ENCODE measurements around the gene KCNS3. TPM values are rescaled to one million over a fixed set of nuclear protein-coding genes. Genes with fewer than 3 reads are reported as not detected.
A peak's percentile ranks its signal among the peaks of the same experiment; 100 is the strongest.

The KCNS3 gene
- 1 to 10 TPM; 5.4 to 9.9 (median 7.7) TPM for polyA plus RNA-seq (ENCODE audit: insufficient read length in 3 of 3)
- long read RNA-seq, donor 1, partial matches to known transcripts, result 0 of 3 reads
- long read RNA-seq, donor 1, other reads (novel, unspliced or antisense), result 0 of 3 reads
- long read RNA-seq, donor 2, partial matches to known transcripts, result 0 of 2 reads
- long read RNA-seq, donor 2, other reads (novel, unspliced or antisense), result 0 of 2 reads
- long read RNA-seq, donor 3, partial matches to known transcripts, result 0 of 2 reads
- long read RNA-seq, donor 3, other reads (novel, unspliced or antisense), result 0 of 2 reads
- long read RNA-seq, donor 4, partial matches to known transcripts, result 0 of 4 reads
- long read RNA-seq, donor 4, other reads (novel, unspliced or antisense), result 0 of 4 reads
- long read RNA-seq, donor 5, result 0 reads
- long read RNA-seq, donor 6, result 0 reads
- long read RNA-seq, donor 7, partial matches to known transcripts, result 0 of 3 reads
- long read RNA-seq, donor 7, other reads (novel, unspliced or antisense), result 0 of 3 reads
- long read RNA-seq, donor 8, transcript KCNS3-201 (3 exons, 2,333 nt), result major isoform, 6 of 6 reads
- long read RNA-seq, donor 8, partial matches to known transcripts, result 0 of 6 reads
- long read RNA-seq, donor 8, other reads (novel, unspliced or antisense), result 0 of 6 reads
- long read RNA-seq, donor 9, partial matches to known transcripts, result 0 of 3 reads
- long read RNA-seq, donor 9, other reads (novel, unspliced or antisense), result 0 of 3 reads
- long read RNA-seq, donor 10, partial matches to known transcripts, result 0 of 1 reads
- long read RNA-seq, donor 10, other reads (novel, unspliced or antisense), result 0 of 1 reads
- long read RNA-seq, donor 11, partial matches to known transcripts, result 0 of 2 reads
- long read RNA-seq, donor 11, other reads (novel, unspliced or antisense), result 0 of 2 reads
- long read RNA-seq, donor 12, partial matches to known transcripts, result 0 of 1 reads
- long read RNA-seq, donor 12, other reads (novel, unspliced or antisense), result 0 of 1 reads
- long read RNA-seq, donor 13, transcript KCNS3-201 (3 exons, 2,333 nt), result major isoform, 5 of 5 reads
- long read RNA-seq, donor 13, partial matches to known transcripts, result 0 of 5 reads
- long read RNA-seq, donor 13, other reads (novel, unspliced or antisense), result 0 of 5 reads
- long read RNA-seq, donor 14, partial matches to known transcripts, result 0 of 3 reads
- long read RNA-seq, donor 14, other reads (novel, unspliced or antisense), result 0 of 3 reads
- long read RNA-seq, donor 15, partial matches to known transcripts, result 0 of 1 reads
- long read RNA-seq, donor 15, other reads (novel, unspliced or antisense), result 0 of 1 reads
- long read RNA-seq, donor 16, transcript KCNS3-201 (3 exons, 2,333 nt), result major isoform, 5 of 5 reads
- long read RNA-seq, donor 16, partial matches to known transcripts, result 0 of 5 reads
- long read RNA-seq, donor 16, other reads (novel, unspliced or antisense), result 0 of 5 reads

GRCh38 chr2:17878281-17879136 is at the start of gene KCNS3:
TSS of gene KCNS3 (plus strand) at chr2:17878667. CDS start at chr2:17931009, 52,342 bp downstream.
- DNase-seq (ENCODE audit: extremely low read depth in 1 of 11, low read depth in 9 of 11, low spot score in 4 of 11), result peak in 5 of 11 donors; percentile 20 to 35 (median 26)

GRCh38 chr2:17830053-17831034 is 48.1 kb upstream of the KCNS3 start:
- peak; percentile 41 to 77 (median 69) for DNase-seq (ENCODE audit: extremely low read depth in 1 of 11, low read depth in 9 of 11, low spot score in 4 of 11)

GRCh38 chr2:17835516-17835915 is 43.0 kb upstream of the KCNS3 start:
- no peak for DNase-seq (ENCODE audit: extremely low read depth in 1 of 11, low read depth in 9 of 11, low spot score in 4 of 11)

GRCh38 chr2:17839959-17840358 is 38.5 kb upstream of the KCNS3 start:
- no peak for DNase-seq (ENCODE audit: extremely low read depth in 1 of 11, low read depth in 9 of 11, low spot score in 4 of 11)

- no peak for DNase-seq (ENCODE audit: extremely low read depth in 1 of 11, low read depth in 9 of 11, low spot score in 4 of 11)
Observed at GRCh38 chr2:17843457-17843856, 35.0 kb upstream of the KCNS3 start.

- no peak for DNase-seq (ENCODE audit: extremely low read depth in 1 of 11, low read depth in 9 of 11, low spot score in 4 of 11)
Observed at GRCh38 chr2:17845806-17846205, 32.7 kb upstream of the KCNS3 start.

GRCh38 chr2:17846676-17847075 is 31.8 kb upstream of the KCNS3 start:
- DNase-seq (ENCODE audit: extremely low read depth in 1 of 11, low read depth in 9 of 11, low spot score in 4 of 11), result no peak

GRCh38 chr2:17847236-17847635 is 31.2 kb upstream of the KCNS3 start:
- no peak for DNase-seq (ENCODE audit: extremely low read depth in 1 of 11, low read depth in 9 of 11, low spot score in 4 of 11)

- no peak for DNase-seq (ENCODE audit: extremely low read depth in 1 of 11, low read depth in 9 of 11, low spot score in 4 of 11)
Observed at GRCh38 chr2:17849275-17849674, 29.2 kb upstream of the KCNS3 start.

- no peak for DNase-seq (ENCODE audit: extremely low read depth in 1 of 11, low read depth in 9 of 11, low spot score in 4 of 11)
Observed at GRCh38 chr2:17850151-17850550, 28.3 kb upstream of the KCNS3 start.

- peak in 7 of 11 donors; percentile 9 to 30 (median 17) for DNase-seq (ENCODE audit: extremely low read depth in 1 of 11, low read depth in 9 of 11, low spot score in 4 of 11)
Observed at GRCh38 chr2:17851731-17852585, 26.5 kb upstream of the KCNS3 start.

- no peak for DNase-seq (ENCODE audit: extremely low read depth in 1 of 11, low read depth in 9 of 11, low spot score in 4 of 11)
Observed at GRCh38 chr2:17853799-17854198, 24.7 kb upstream of the KCNS3 start.

GRCh38 chr2:17857021-17857420 is 21.4 kb upstream of the KCNS3 start:
- DNase-seq (ENCODE audit: extremely low read depth in 1 of 11, low read depth in 9 of 11, low spot score in 4 of 11), result no peak

GRCh38 chr2:17858064-17858463 is 20.4 kb upstream of the KCNS3 start:
- no peak for DNase-seq (ENCODE audit: extremely low read depth in 1 of 11, low read depth in 9 of 11, low spot score in 4 of 11)

- DNase-seq (ENCODE audit: extremely low read depth in 1 of 11, low read depth in 9 of 11, low spot score in 4 of 11), result no peak
Observed at GRCh38 chr2:17863539-17863938, 14.9 kb upstream of the KCNS3 start.

GRCh38 chr2:17864676-17865075 is 13.8 kb upstream of the KCNS3 start:
- DNase-seq (ENCODE audit: extremely low read depth in 1 of 11, low read depth in 9 of 11, low spot score in 4 of 11), result no peak
